ENCODE data around the gene CCT7. TPM values are rescaled to one million over a fixed set of nuclear protein-coding genes. Genes with fewer than 3 reads are reported as not detected.

The CCT7 gene
- total and polyA plus RNA-seq, 4 donors, result 128 to 157 (median 143) TPM

GRCh38 chr2:73292906-73293533 lies 58.9 kb downstream of the CCT7 start:
- Histone ChIP-seq H3K36me3 (ENCODE audit: control insufficient read depth in 1 of 2, insufficient read depth in 2 of 2, low read length in 1 of 2) (no peaks in the 10 kb centered on the region), H3K9me3 (ENCODE audit: control insufficient read depth, low read length) (no peaks in the 10 kb centered on the region), H3K4me3 (ENCODE audit: low read length in 2 of 2) (peak overlapping the region in 1 of 2 donors; percentile 27), H3K4me1 (ENCODE audit: control insufficient read depth in 1 of 2, insufficient read depth in 2 of 2, low read length in 2 of 2) (no peaks in the 10 kb centered on the region), H3K27me3 (ENCODE audit: control insufficient read depth in 1 of 2, insufficient read depth in 2 of 2, low read length in 1 of 2) (no peaks in the 10 kb centered on the region), H3K27ac (ENCODE audit: low read depth in 1 of 2, low read length in 2 of 2) (no peak overlapping the region)
- intact Hi-C loops (cut with DNase I), result no loop called here
- DNase-seq (no peak), ATAC-seq (ENCODE audit: low FRiP score) (no peak)
- WGBS, 2 donors, result 3 to 4% methylated on average over 42 to 64 of the region's 64 CpGs

GRCh38 chr2:73293534-73294171 lies 59.5 kb downstream of the CCT7 start, which contains the start of gene EGR4:
Gene EGR4 (minus strand): TSS chr2:73293548. CDS start chr2:73293317, 231 bp downstream.
- ATAC-seq (ENCODE audit: low FRiP score) (no peak), DNase-seq (peak; percentile 75 to 81)
- H3K36me3 ChIP-seq (ENCODE audit: control insufficient read depth in 1 of 2, insufficient read depth in 2 of 2, low read length in 1 of 2), result no peaks in the 10 kb centered on the region
- no peaks in the 10 kb centered on the region for H3K27me3 ChIP-seq (ENCODE audit: control insufficient read depth in 1 of 2, insufficient read depth in 2 of 2, low read length in 1 of 2)
- WGBS, 2 donors, result 2% methylated on average over 37 to 45 of the region's 45 CpGs
- no peaks in the 10 kb centered on the region for H3K9me3 ChIP-seq (ENCODE audit: control insufficient read depth, low read length)
- no peak within 1 kb of the TSS for H3K27ac ChIP-seq (ENCODE audit: low read depth in 1 of 2, low read length in 2 of 2)
- peak within 1 kb of the TSS; percentile 6 to 27 for H3K4me3 ChIP-seq (ENCODE audit: low read length in 2 of 2)
- intact Hi-C loops (cut with DNase I), result no loop called here
- H3K4me1 ChIP-seq (ENCODE audit: control insufficient read depth in 1 of 2, insufficient read depth in 2 of 2, low read length in 2 of 2), result no peaks in the 10 kb centered on the region

- WGBS, 2 donors, result 85 to 89% methylated on average over 2 of the region's 2 CpGs
Observed at GRCh38 chr2:73294239-73294638, 60.1 kb downstream of the CCT7 start.

GRCh38 chr2:73295751-73296400 lies 61.8 kb downstream of the CCT7 start:
- H3K4me1 ChIP-seq (ENCODE audit: control insufficient read depth in 1 of 2, insufficient read depth in 2 of 2, low read length in 2 of 2), result no peaks in the 10 kb centered on the region
- DNase-seq, result no peak
- no peak overlapping the region for H3K27ac ChIP-seq (ENCODE audit: low read depth in 1 of 2, low read length in 2 of 2)
- 33 to 37% methylated on average over 5 of the region's 5 CpGs for WGBS, 2 donors
- no peak overlapping the region for H3K4me3 ChIP-seq (ENCODE audit: low read length in 2 of 2)
- ATAC-seq (ENCODE audit: low FRiP score), result no peak
- H3K27me3 ChIP-seq (ENCODE audit: control insufficient read depth in 1 of 2, insufficient read depth in 2 of 2, low read length in 1 of 2), result no peaks in the 10 kb centered on the region
- no peaks in the 10 kb centered on the region for H3K9me3 ChIP-seq (ENCODE audit: control insufficient read depth, low read length)
- intact Hi-C loops (cut with DNase I), result no loop called here
- no peaks in the 10 kb centered on the region for H3K36me3 ChIP-seq (ENCODE audit: control insufficient read depth in 1 of 2, insufficient read depth in 2 of 2, low read length in 1 of 2)

More at GRCh38 chr2:73294239-73294638, 60.1 kb downstream of the CCT7 start:
- intact Hi-C loops (cut with DNase I), result no loop called here
- ATAC-seq (ENCODE audit: low FRiP score), result no peak
- Histone ChIP-seq H3K27me3 (ENCODE audit: control insufficient read depth in 1 of 2, insufficient read depth in 2 of 2, low read length in 1 of 2) (no peaks in the 10 kb centered on the region), H3K27ac (ENCODE audit: low read depth in 1 of 2, low read length in 2 of 2) (no peak overlapping the region), H3K4me1 (ENCODE audit: control insufficient read depth in 1 of 2, insufficient read depth in 2 of 2, low read length in 2 of 2) (no peaks in the 10 kb centered on the region), H3K9me3 (ENCODE audit: control insufficient read depth, low read length) (no peaks in the 10 kb centered on the region), H3K36me3 (ENCODE audit: control insufficient read depth in 1 of 2, insufficient read depth in 2 of 2, low read length in 1 of 2) (no peaks in the 10 kb centered on the region), H3K4me3 (ENCODE audit: low read length in 2 of 2) (no peak overlapping the region)
- DNase-seq, result no peak

- H3K4me3 ChIP-seq (ENCODE audit: low read length in 2 of 2), result no peak overlapping the region
- H3K27ac ChIP-seq (ENCODE audit: low read depth in 1 of 2, low read length in 2 of 2), result no peak overlapping the region
- H3K9me3 ChIP-seq (ENCODE audit: control insufficient read depth, low read length), result peaks cover 2% of the 10 kb centered on the region
- no peak for ATAC-seq (ENCODE audit: low FRiP score)
- no peaks in the 10 kb centered on the region for H3K36me3 ChIP-seq (ENCODE audit: control insufficient read depth in 1 of 2, insufficient read depth in 2 of 2, low read length in 1 of 2)
- intact Hi-C loops (cut with DNase I), result no loop called here
- peaks cover 0 to 1% of the 10 kb centered on the region in 2 donors for H3K27me3 ChIP-seq (ENCODE audit: control insufficient read depth in 1 of 2, insufficient read depth in 2 of 2, low read length in 1 of 2)
- H3K4me1 ChIP-seq (ENCODE audit: control insufficient read depth in 1 of 2, insufficient read depth in 2 of 2, low read length in 2 of 2), result no peaks in the 10 kb centered on the region
- WGBS, 2 donors, result 8 to 9% methylated on average over 2 of the region's 2 CpGs
- no peak for DNase-seq
Observed at GRCh38 chr2:73297151-73297559, 63.0 kb downstream of the CCT7 start.

GRCh38 chr2:73297586-73297985 lies 63.5 kb downstream of the CCT7 start:
- no peak overlapping the region for H3K27ac ChIP-seq (ENCODE audit: low read depth in 1 of 2, low read length in 2 of 2)
- H3K27me3 ChIP-seq (ENCODE audit: control insufficient read depth in 1 of 2, insufficient read depth in 2 of 2, low read length in 1 of 2), result peaks cover 0 to 1% of the 10 kb centered on the region in 2 donors
- DNase-seq, result no peak
- no peaks in the 10 kb centered on the region for H3K36me3 ChIP-seq (ENCODE audit: control insufficient read depth in 1 of 2, insufficient read depth in 2 of 2, low read length in 1 of 2)
- intact Hi-C loops (cut with DNase I), result no loop called here
- 56 to 57% methylated on average over 4 of the region's 4 CpGs for WGBS, 2 donors
- no peaks in the 10 kb centered on the region for H3K4me1 ChIP-seq (ENCODE audit: control insufficient read depth in 1 of 2, insufficient read depth in 2 of 2, low read length in 2 of 2)
- H3K4me3 ChIP-seq (ENCODE audit: low read length in 2 of 2), result no peak overlapping the region
- no peak for ATAC-seq (ENCODE audit: low FRiP score)
- peaks cover 2% of the 10 kb centered on the region for H3K9me3 ChIP-seq (ENCODE audit: control insufficient read depth, low read length)

GRCh38 chr2:73300926-73301325 lies 66.8 kb downstream of the CCT7 start:
- intact Hi-C loops (cut with DNase I), result no loop called here
- Histone ChIP-seq H3K9me3 (ENCODE audit: control insufficient read depth, low read length) (peaks cover 2% of the 10 kb centered on the region), H3K36me3 (ENCODE audit: control insufficient read depth in 1 of 2, insufficient read depth in 2 of 2, low read length in 1 of 2) (no peaks in the 10 kb centered on the region), H3K4me1 (ENCODE audit: control insufficient read depth in 1 of 2, insufficient read depth in 2 of 2, low read length in 2 of 2) (no peaks in the 10 kb centered on the region), H3K27me3 (ENCODE audit: control insufficient read depth in 1 of 2, insufficient read depth in 2 of 2, low read length in 1 of 2) (peaks cover 0 to 4% of the 10 kb centered on the region in 2 donors), H3K4me3 (ENCODE audit: low read length in 2 of 2) (no peak overlapping the region), H3K27ac (ENCODE audit: low read depth in 1 of 2, low read length in 2 of 2) (no peak overlapping the region)
- DNase-seq, result no peak
- ATAC-seq (ENCODE audit: low FRiP score), result no peak
- WGBS, 2 donors, result 71 to 84% methylated on average over 3 of the region's 3 CpGs

- Histone ChIP-seq H3K27ac (ENCODE audit: low read depth in 1 of 2, low read length in 2 of 2) (no peak overlapping the region), H3K4me3 (ENCODE audit: low read length in 2 of 2) (no peak overlapping the region), H3K9me3 (ENCODE audit: control insufficient read depth, low read length) (peaks cover 2% of the 10 kb centered on the region), H3K4me1 (ENCODE audit: control insufficient read depth in 1 of 2, insufficient read depth in 2 of 2, low read length in 2 of 2) (no peaks in the 10 kb centered on the region), H3K27me3 (ENCODE audit: control insufficient read depth in 1 of 2, insufficient read depth in 2 of 2, low read length in 1 of 2) (peaks cover 0 to 6% of the 10 kb centered on the region in 2 donors), H3K36me3 (ENCODE audit: control insufficient read depth in 1 of 2, insufficient read depth in 2 of 2, low read length in 1 of 2) (no peaks in the 10 kb centered on the region)
- DNase-seq (no peak), ATAC-seq (ENCODE audit: low FRiP score) (no peak)
- 72 to 74% methylated on average over 4 of the region's 4 CpGs for WGBS, 2 donors
- intact Hi-C loops (cut with DNase I), result no loop called here
Observed at GRCh38 chr2:73301636-73302035, 67.5 kb downstream of the CCT7 start.
